Measurements from ENCODE around the gene PTCH2.
"Not testable (repeated sequence)": the region's sequence is repeated elsewhere in the genome, so short reads cannot be mapped to it uniquely, and the experiment has no call there.

PTCH2 gene

GRCh38 chr1:44842862-44843655 is at the start of gene PTCH2:
TSS of gene PTCH2 (minus strand) at chr1:44843253. CDS start at chr1:44842932, 321 bp downstream.
- no peak for DNase-seq

- no peak for DNase-seq
Measured at GRCh38 chr1:44890007-44890406, 47.0 kb upstream of the PTCH2 start.

- no peak for DNase-seq
Measured at GRCh38 chr1:44885406-44885805, 42.4 kb upstream of the PTCH2 start.

- DNase-seq: peak; percentile 50
Measured at GRCh38 chr1:44884746-44885145, 41.7 kb upstream of the PTCH2 start.

- no peak for DNase-seq
Measured at GRCh38 chr1:44881011-44881632, 38.1 kb upstream of the PTCH2 start.

- no peak for DNase-seq
Measured at GRCh38 chr1:44874155-44874554, 31.1 kb upstream of the PTCH2 start.

- DNase-seq: no peak
Measured at GRCh38 chr1:44870096-44870495, 27.0 kb upstream of the PTCH2 start.

GRCh38 chr1:44867801-44868200 is 24.7 kb upstream of the PTCH2 start:
- DNase-seq: no peak

GRCh38 chr1:44862829-44863401 is 19.9 kb upstream of the PTCH2 start:
- DNase-seq: no peak

- DNase-seq: no peak
Measured at GRCh38 chr1:44860891-44861425, 17.9 kb upstream of the PTCH2 start.

GRCh38 chr1:44860331-44860730 is 17.3 kb upstream of the PTCH2 start:
- no peak for DNase-seq

GRCh38 chr1:44857446-44857845 is 14.4 kb upstream of the PTCH2 start:
- no peak for DNase-seq

- no peak for DNase-seq
Measured at GRCh38 chr1:44855742-44856141, 12.7 kb upstream of the PTCH2 start.

- DNase-seq: no peak
Measured at GRCh38 chr1:44854970-44855369, 11.9 kb upstream of the PTCH2 start.

- DNase-seq: no peak
Measured at GRCh38 chr1:44853201-44853600, 10.1 kb upstream of the PTCH2 start.

- DNase-seq: no peak
Measured at GRCh38 chr1:44851308-44851707, 8.3 kb upstream of the PTCH2 start.

GRCh38 chr1:44849575-44850132 is 6.6 kb upstream of the PTCH2 start:
- no peak for DNase-seq

GRCh38 chr1:44848456-44849181 is 5.6 kb upstream of the PTCH2 start:
- no peak for DNase-seq

GRCh38 chr1:44847845-44848244 is 4.8 kb upstream of the PTCH2 start:
- DNase-seq: no peak

- DNase-seq: no peak
Measured at GRCh38 chr1:44846985-44847384, 3.9 kb upstream of the PTCH2 start.

GRCh38 chr1:44842486-44842861 is 579 bp downstream of the PTCH2 start:
- no peak for DNase-seq

- DNase-seq: no peak
Measured at GRCh38 chr1:44839576-44839975, 3.5 kb downstream of the PTCH2 start.

GRCh38 chr1:44838294-44838693 is 4.8 kb downstream of the PTCH2 start:
- DNase-seq: not testable (repeated sequence)
